HG03025 (cell line): ENCODE data around the gene RNU7-1.
"Not testable (repeated sequence)": the region's sequence is repeated elsewhere in the genome, so short reads cannot be mapped to it uniquely, and the experiment has no call there.

Source experiments
- ATAC-seq: cut with Tn5 transposase; IDR thresholded peaks from one replicate; pipeline ENCODE4 v1.9.1; 2021; ENCODE audit warnings: mild to moderate bottlenecking, moderate library complexity; ENCODE audit not compliant: unreplicated experiment, low FRiP score

Gene RNU7-1

GRCh38 chr12:6943722-6944380, at the start of gene RNU7-1, which contains the start of gene C12orf57:
Gene RNU7-1, plus strand, starts transcription at chr12:6943816.
Gene C12orf57, plus strand, starts transcription at chr12:6944022. Its CDS starts 100 bp downstream, at chr12:6944122.
- peak; percentile 24 for ATAC-seq

GRCh38 chr12:6894321-6894720, 49.3 kb upstream of the RNU7-1 start:
- no peak for ATAC-seq

DNA sequence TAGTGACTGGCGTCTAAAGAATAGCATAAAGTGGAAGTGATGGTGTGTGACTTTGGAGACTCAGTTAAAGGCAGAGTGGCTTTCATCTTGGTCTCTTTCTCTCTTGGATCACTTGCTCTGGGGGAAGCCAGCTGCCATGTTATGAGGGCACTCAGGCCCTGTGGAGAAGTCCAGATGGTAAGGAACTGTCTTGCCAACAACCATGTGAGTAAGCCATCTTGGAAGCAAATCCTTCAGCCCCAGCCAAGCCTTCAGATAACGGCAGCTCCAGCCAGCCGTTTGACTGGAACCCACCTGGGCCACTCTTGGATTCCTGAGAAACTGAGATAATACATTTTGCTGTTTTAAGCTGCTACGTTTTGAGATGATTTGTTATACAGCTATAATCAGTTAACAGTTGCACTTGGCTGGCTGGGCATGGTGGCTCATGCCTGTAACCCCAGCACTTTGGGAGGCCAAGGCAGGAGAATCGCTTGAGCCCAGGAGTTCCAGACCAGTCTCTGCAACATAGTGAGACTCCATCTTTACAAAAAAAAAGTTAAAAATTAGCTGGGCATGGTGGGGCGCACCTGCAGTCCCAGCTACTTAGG, 46.7 kb upstream of the RNU7-1 start:
- ATAC-seq, result no peak

DNA sequence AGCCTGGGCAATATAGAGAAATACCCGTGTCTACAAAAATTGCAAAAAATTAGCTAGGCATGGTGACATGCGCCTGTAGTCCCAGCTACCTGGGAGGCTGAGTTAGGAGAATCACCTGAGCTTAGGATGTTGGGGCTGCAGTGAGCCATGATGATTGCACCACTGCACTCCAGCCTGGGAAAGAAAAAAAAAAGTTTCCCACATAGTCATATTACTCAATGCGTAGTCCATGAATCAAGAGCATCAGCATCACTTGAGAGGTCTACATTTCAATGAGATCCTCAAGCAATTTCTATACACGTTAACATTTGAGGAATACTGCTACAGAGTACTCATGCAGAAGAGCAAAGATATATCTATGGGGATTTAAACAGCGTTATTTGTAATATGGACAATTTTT, 44.2 kb upstream of the RNU7-1 start:
- ATAC-seq, result no peak

DNA sequence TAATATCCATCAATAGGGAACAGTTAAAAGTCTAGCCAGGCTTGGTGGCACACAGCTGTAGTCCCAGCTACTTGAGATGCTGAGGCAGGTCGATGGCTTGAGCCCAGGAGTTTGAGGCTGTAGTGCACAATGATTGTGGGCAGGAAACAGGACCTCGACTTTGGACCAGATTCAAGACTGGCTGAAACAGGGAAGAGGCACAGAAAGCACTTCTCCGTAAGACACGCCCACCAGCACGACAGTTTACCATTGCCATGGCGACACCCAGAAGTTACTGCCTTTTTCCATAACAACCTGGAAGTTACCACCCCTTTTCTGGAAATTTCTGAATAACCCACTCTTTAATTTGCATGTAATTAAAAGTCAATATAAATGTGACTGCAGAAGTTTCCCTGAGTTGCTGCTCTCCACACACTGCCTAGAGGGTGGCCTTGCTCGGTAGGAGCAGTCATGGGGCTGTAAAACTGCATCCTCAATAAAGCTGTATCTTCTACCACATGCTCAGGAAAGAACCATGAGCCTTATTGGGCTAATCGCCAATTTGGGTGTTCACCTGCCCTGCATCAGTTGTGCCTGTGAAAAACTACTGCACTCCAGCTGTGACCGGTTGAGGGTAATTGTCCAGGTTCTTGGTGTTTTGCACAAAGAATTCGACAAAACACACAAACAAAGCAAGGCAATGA, 43.6 kb upstream of the RNU7-1 start:
- ATAC-seq, result no peak

GRCh38 chr12:6902448-6902847, 41.2 kb upstream of the RNU7-1 start:
- ATAC-seq, result no peak

DNA sequence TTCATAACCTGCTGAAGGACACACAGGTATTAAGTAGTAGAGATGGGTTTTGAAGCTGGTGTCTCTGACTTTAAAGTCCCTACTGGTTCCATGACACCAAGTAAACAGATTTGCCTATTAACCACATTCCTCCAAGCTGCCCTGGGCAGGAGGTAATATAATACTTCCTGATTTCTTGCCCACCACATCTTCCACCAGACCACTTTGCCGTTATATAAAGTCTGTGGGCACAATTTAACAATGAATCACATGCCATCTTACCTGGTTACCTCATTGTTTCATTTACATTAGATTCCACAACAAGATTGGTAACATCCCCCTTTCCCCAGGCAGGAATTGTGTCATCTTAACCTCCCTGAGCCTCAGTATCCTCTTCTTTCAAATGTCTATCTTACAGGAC, 39.9 kb upstream of the RNU7-1 start:
- no peak for ATAC-seq

GRCh38 chr12:6904280-6905276, 39.0 kb upstream of the RNU7-1 start, which contains the start of gene LRRC23:
Gene LRRC23, plus strand, starts transcription at chr12:6904822. Its CDS starts 812 bp downstream, at chr12:6905634.
- peak; percentile 86 for ATAC-seq

GRCh38 chr12:6905414-6906040, 38.1 kb upstream of the RNU7-1 start:
- no peak for ATAC-seq

GRCh38 chr12:6908141-6908540, 35.5 kb upstream of the RNU7-1 start:
- not testable (repeated sequence) for ATAC-seq

- ATAC-seq, result no peak
Observed at GRCh38 chr12:6909421-6910145, 34.0 kb upstream of the RNU7-1 start.

DNA sequence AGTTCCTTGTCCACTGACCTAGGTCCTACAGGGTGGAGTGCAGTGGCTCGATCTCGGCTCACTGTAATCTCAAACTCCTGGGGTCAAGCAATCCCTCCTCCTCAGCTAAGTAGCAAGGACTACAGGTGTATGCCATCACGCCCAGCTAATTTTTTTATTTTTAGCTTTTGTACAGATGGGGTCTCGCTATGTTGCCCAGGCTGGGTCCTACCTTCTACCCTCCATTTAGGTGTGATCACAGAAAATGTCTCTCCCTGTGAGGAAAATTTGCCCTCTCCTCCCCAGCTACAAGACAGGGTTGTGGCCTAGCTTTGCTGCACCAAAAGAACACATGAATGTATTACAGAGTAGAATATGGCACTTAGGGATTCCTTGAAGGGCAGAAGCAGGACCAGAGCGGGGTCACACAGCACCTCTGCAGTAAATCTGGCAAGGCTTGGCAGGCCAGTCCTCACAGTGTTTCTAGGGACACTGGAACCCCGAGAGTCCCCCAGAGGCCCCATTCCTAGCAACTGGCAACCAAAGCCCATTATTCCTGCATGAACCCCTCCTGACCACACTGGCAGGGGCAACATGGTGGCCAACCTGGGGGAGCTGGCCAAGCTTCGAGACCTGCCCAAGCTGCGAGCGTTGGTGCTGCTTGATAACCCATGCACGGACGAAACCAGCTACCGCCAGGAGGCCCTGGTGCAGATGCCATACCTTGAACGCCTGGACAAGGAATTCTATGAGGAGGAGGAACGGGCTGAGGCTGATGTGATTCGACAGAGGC, 31.3 kb upstream of the RNU7-1 start:
- ATAC-seq, result no peak

DNA sequence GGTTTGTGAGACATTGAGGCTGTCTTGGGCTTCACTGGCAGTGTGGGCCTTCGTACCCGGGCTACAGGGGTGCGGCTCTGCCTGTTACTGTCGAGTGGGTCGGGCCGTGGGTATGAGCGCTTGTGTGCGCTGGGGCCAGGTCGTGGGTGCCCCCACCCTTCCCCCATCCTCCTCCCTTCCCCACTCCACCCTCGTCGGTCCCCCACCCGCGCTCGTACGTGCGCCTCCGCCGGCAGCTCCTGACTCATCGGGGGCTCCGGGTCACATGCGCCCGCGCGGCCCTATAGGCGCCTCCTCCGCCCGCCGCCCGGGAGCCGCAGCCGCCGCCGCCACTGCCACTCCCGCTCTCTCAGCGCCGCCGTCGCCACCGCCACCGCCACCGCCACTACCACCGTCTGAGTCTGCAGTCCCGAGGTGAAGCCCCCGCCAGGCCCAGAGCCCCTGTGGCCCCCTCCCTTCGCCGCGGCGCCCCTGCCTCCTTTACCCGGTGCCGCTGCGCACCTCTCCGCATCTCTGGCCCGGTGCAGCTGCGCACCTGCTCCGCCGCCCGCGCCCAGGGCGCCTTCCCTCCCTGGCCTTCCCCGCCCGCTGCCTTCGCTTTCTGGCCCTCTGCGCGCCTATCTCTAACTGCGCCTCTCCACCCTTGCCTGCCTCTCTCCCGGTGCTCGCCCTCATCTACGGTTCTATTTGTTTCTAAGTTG, 29.2 kb upstream of the RNU7-1 start, which contains the start of gene ENO2:
Gene ENO2, plus strand, starts transcription at position 335 of the 701 bp plus-strand sequence. CDS start 1,253 bp downstream, outside the sequence.
- ATAC-seq, result peak; percentile 64

GRCh38 chr12:6914947-6915788, 28.4 kb upstream of the RNU7-1 start:
- ATAC-seq, result peak; percentile 12

DNA sequence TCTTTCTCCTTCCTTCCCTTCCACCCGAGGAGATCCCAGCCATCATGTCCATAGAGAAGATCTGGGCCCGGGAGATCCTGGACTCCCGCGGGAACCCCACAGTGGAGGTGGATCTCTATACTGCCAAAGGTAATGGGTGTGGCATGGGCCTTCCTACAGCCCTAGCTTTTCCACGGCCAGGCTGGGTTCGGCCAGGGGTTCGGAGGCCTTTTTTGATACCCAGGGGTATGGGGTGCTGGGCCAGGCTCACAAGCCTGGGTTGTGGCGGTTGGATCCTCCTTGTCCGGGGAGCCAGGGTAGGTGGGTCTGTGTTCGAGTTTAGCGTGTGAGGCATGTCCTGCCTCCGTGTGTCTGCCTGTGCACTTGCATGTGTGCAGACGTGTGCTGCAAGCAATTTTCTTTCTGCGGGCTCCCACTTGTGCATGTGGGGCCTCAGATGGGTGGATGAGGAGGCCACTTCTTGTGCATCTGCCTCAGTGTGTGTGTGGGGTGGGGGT, 27.8 kb upstream of the RNU7-1 start:
- ATAC-seq, result no peak

GRCh38 chr12:6916426-6917200, 27.0 kb upstream of the RNU7-1 start:
- no peak for ATAC-seq
